Hematopoietic multipotent progenitor cell (in vitro differentiated cells): ENCODE data around the gene UNKL. TPM values are rescaled to one million over a fixed set of nuclear protein-coding genes. Genes with fewer than 3 reads are reported as not detected.
A peak's percentile ranks its signal among the peaks of the same experiment; 100 is the strongest.

ENCODE experiments used
- DNase-seq, 3 donors: peaks; one replicate each; pipeline ENCODE4 v3.0.0-alpha.2; 2011 to 2015; ENCODE audit warnings: low read depth in 2 of 3, low spot score in 2 of 3
- total RNA-seq: library from RNA; depleted of rRNA; stranded (reverse); fragments of >200 nt; gene quantifications from one replicate; pipeline ENCODE4 v1.2.3, GENCODE V29; 2012

Gene UNKL
- total RNA-seq, 1 donor: 45.5 TPM

DNA sequence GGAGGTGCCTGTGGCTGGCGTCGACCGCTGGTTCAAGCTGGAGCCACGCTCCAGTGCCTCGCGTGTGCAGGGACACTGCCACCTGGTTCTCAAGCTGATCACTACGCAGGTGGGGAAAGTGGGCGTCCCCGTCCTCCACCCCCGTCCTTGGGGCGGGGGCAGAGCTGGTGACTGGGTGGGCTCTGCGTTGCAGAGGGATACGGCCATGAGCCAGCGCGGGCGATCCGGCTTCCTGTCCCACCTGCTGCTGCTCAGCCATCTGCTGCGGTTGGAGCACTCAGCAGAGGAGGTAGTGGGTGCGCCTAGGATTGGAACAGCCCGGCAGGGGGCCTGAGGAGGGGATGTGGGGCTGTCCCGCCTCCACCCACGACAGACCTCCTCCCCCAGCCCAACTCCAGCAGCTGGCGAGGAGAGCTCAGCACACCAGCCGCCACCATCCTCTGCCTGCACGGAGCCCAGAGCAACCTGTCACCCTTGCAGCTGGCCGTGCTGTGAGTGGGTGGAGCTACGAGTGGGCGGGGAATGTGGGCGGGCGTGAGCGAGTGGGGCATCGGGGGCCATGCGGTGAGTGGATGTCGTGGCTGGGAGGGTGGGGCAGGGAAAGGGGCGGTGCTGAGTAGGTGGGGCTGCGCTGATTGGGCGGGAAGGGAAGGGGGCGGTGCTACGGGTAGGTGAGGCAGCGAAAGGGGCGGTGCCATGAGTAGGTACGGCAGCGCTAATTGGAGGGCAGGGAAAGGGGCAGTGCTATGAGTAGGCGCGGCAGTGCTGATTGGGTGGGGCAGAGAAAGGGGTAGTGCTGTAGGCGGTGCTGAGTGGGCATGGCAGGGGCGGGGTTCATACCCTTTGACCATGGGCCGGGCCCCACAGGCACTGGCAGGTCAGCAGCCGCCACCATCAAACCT is 71.7 kb downstream of the UNKL start:
- DNase-seq: peak; percentile 88 to 98 (median 98)

DNA sequence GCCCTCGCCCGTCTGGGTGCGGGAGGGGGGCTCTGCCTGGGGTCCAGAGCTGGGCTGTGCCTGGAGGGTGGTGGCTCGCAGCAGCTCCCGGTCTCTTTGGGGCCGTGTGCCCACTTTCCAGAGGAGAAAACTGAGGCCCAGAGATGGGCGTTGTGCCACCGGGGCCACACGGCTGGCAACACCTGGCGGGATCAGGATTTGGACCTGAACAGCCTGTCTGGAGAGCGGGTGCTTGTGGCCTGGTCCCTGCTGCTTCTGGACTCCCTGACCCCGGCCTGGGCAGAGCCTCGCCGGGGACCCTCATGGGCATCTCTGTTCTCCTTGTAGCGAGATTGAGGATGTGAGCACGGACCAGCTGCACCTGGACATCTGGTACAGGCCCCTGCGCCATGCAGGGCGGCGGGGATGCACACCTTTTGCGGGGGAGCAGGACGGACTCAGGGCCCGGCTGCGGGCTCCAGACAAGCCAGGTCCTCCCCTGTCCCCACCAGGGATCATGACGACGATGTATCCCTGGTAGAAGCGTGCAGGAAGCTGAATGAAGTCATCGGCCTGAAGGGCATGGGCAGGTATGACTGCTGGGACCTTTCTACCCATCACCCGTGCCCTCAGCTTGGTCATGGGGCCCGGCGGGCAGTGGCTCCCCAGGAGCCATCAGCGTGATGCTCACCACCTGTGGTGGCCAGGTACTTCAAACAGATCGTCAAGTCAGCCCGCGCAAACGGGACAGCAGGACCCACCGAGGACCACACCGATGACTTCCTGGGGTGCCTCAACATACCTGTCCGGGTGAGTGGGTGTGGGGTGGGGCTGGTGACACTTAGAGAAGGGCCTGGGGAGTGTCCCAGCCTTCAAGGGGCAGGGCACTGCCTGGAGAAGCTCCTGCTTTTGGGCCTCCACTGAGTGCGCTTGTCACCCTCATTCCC is 72.7 kb downstream of the UNKL start:
- DNase-seq: no peak

DNA sequence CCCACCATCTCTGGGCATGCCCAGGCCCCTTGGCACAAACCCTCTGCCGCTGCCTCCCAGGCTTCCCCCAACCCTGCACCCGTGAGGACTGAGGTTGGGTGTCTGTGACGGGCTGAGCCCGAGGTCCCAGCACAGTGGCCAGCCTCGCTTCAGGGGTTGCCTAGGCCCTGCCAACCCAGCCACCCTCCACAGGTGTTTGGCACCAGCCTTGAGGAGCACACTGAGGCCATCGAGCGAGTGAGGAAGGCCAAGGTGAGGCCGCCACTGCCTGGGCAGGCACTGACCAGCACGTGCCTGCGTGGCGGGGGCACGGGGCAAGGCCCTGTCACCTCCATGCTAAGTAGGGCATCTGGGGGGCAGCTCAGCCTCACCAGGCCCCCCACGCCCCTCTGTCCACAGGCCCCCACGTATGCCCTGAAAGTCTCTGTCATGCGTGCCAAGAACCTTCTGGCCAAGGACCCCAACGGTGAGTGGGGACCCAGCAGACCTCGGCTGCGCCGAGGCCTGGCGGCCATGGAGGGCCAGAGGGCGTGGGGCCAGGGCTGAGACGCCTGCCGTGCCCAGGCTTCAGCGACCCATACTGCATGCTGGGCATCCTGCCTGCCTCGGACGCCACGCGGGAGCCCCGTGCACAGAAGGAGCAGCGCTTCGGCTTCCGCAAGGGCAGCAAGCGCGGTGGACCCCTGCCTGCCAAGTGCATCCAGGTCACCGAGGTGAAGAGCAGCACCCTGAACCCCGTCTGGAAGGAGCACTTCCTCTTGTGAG is 73.6 kb downstream of the UNKL start:
- no peak for DNase-seq

DNA sequence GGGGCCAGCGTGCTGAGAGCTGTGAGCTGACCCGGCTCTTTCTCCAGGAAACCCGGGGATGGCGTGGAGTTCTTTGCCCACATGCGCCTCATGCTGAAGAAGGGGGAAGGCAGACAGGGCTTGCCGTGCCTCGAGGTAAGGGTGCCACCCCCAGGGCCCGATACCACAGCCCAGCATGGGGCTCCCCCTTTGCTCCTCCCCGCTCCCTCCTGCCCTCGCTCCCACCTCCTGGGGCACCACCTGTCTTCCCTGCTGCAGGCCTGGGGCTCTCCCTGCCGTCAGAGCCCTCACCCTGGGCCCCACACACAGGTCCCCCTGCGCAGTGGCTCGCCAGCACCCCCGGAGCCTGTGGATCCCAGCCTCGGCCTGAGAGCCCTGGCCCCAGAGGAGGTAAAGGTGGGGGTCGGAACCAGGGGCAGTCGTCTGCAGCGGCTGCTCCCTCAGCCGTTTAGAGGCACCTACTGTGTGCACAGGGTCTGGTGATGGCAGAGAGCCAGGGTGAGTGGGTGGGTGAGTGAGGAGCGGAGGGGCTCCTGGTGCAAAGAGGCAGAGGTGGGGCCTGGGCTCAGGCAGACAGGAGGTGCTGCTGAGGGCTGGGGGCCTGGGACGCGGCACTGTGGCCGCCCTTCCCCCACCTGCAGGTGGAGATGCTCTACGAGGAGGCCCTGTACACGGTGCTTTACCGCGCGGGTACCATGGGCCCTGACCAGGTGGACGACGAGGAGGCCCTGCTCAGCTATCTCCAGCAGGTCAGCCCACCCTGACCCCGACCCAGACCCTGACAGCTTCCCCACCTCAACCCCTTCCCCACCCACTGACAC is 75.4 kb downstream of the UNKL start:
- no peak for DNase-seq

DNA sequence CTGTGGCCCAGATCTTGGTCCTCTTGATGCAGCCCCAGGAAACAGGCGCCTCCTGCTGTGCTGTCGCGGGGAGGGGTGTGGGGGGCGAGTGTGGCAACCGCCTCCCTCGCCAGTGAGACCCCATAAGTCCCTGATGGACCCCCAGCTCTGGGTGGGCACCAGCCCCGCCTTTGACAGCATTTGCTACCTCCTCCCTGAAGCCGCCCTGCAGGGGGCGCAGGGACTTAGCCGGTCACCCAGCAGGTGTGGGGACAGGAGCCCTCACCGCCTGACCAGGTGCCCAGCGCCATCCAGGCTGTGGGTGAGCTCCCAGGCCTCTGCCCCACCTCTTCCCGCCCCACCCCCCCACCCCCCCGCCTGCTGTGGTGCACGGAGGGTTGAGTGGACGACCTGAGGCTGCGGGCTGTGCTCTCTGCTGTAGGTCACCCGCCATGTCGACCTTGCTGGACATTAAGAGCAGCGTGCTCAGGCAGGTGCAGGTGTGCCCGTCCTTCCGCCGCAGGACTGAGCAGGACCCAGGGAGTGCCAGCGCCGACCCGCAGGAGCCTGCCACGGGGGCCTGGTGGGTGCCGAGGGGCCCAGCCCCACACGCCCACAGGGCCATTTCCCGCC is 76.3 kb downstream of the UNKL start:
- peak in 1 of 3 donors; percentile 53 for DNase-seq

DNA sequence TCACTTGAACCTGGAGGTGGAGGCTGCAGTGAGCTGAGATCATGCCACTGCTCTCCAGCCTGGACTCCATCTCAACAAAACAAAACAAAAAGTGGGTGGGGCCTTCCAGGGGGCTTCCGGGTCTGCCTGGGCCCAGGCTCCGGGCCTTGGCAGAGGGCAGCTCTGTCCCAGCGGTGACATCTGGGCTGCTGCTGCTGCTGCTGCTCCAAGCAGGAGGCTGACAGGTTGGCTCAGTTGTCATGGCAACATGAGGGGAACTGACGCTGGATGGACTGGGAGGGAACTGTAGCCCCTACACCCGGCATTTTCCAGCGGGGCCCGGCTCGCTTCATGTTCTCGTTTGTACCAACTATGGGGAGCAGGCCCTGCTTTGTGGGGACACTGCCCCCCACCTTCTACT is 77.0 kb downstream of the UNKL start:
- peak in 1 of 3 donors; percentile 30 for DNase-seq

- no peak for DNase-seq
Observed at GRCh38 chr16:1336619-1337018, 77.9 kb downstream of the UNKL start.

- DNase-seq: peak in 2 of 3 donors; percentile 59 to 63
Observed at GRCh38 chr16:1335996-1336395, 78.5 kb downstream of the UNKL start.

DNA sequence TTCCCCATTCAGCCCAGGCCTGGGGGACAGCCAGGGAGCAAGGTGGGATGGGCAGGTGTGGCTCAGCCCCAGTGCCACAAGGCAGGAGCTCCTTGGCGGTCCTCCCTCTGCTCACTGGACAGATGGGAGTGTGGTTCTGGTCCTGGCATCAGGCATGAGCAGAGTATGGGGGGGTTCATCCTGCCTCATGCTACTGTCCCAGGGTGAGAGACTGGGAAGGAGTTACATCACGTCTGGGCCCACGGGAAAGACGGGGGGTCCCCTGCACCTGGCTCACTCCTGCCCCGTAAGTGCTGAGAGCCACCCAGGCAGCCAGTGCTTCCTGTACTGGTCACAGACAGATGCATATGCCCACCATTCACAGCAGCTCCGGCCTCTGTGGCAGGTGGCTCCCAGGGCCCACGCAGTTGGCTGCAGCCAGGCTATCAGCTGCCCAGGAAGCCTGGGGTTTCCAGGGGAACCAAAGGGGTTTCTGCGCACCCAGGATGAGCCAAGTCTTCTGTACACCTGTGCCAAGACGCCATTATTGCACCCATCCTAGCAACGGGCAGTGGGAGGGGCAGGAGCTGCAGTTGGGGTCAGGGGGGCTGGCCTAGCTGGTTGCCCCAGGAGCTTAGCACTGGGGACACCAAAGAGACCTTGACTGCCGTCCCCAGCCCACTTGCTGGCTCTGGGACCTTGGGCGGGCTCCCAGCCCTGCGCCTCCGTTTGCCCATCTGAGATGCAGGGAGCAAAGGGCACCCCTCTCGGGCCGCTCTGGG is 79.1 kb downstream of the UNKL start:
- DNase-seq: no peak

DNA sequence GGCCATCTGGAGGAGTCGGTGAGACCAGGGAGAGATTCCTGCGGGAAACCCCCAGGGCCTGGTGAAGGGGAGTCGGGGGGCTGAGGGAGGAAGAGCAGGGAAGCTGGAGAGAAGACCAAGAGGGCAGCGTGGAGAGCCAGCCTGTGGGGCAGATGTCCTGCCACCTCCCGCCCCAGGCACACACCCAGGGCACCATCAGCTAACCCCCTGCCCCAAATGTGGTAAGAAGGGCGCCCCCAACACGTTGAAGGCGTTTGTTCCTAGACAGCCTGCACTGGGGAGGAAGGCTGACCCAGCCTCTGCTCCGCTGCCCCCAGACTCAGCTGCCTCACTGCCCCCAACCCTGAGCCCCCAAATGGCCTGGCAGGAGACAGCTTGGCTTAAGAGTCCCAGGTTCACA is 79.8 kb downstream of the UNKL start:
- no peak for DNase-seq

DNA sequence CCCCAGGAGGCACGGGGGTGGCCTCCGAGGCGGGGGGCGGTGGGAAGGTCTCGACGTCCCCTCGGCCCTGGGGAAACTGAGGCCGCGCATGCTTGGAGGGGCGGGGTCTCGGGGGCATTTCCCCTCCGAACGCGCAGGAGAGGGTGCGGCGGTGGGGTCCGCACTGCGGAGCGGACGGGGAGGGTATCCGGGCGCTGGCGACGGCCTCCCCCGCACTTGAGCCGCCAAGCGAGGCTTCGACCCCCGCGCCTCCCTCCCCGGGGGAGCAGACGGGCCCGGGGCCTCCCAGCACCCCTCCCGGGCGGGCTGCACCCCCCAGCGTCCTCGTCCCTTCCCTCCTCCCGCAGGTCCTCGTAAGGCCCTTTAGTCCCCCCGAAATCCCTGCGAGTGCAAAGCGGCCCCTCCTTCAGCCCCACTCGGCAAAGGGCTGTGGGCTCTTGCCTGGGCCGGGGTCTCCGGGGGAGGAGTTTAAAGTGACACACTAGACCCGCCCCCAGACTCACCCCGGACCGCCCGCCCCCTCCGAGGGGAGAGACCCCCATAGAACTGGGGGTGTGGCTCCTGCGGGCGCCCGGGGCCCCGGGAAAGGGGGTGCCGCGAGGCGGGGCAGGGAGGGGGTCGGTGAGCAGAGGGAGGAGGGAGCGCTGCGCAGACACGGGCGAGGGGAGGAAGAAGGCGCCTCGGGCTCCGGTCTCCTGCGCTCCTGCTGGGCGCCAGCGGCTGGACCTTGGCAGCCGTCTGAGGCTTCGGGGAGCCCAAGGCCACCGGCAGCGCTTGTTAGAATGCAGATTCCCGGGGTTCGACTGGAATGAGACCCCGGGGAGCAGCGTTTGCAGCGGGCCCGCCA is 80.4 kb downstream of the UNKL start:
- no peak for DNase-seq

DNA sequence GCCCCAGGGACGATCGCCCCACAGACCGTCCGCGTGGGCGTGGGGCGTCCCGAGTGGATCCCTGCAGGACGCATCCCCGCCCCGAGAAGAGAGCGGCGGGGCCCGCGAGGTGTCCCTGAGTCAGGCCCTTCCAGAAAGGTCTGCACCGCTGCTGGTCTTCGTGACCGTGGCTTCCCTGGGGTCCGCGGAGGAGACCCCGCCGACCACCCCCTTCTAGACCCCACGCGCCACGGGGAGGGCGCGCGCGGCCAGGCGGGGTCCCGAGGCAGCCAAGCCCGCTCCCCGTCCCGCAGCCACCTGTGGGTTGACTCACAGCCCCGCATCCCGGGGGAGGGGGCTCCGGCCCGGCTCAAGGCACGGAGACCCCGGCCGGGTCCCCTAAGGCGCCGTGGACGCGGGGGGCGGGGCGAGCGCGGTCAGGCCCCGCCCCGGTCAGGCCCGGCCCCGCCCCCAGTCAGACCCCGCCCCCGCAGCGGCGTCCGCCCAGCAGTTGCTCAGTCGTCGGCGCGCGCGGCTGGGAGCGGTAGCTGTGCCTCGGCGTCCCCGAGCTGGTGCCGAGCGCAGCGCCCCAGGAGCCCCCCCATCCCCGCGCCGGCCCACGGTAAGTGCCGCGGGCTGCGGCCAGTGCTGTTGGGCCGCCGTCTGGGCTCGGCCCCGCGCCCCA is 81.2 kb downstream of the UNKL start, which contains the start of gene BAIAP3:
BAIAP3 (plus strand) TSS at position 497 of the 664 bp plus-strand sequence. CDS start 4,905 bp downstream, outside the sequence.
- DNase-seq: peak in 1 of 3 donors; percentile 32

DNA sequence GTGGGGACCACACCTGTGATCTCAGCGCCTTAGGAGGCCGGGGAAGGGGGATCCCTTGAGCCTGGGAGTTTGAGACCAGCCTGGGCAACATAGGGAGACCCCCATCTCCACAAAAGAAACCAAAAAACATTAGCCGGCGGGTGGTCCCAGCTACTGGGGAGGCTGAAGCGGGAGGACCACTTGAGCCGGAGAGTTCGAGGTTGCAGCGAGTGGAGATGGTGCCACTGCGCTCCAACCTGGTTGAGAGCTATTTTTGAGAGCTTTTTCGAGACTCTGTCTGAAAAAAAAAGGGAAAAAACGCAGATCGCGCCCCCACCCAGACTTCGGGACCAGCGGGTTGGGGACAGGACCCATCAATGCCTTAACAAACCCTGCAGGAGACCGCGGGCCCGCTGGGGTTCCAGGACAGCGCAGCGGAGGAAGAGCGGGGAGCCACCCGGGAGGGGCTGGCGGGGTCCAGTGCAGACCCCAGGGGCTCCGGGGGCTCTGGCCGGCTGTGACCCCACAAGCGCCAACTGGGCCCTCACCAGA is 81.8 kb downstream of the UNKL start:
- DNase-seq: no peak

DNA sequence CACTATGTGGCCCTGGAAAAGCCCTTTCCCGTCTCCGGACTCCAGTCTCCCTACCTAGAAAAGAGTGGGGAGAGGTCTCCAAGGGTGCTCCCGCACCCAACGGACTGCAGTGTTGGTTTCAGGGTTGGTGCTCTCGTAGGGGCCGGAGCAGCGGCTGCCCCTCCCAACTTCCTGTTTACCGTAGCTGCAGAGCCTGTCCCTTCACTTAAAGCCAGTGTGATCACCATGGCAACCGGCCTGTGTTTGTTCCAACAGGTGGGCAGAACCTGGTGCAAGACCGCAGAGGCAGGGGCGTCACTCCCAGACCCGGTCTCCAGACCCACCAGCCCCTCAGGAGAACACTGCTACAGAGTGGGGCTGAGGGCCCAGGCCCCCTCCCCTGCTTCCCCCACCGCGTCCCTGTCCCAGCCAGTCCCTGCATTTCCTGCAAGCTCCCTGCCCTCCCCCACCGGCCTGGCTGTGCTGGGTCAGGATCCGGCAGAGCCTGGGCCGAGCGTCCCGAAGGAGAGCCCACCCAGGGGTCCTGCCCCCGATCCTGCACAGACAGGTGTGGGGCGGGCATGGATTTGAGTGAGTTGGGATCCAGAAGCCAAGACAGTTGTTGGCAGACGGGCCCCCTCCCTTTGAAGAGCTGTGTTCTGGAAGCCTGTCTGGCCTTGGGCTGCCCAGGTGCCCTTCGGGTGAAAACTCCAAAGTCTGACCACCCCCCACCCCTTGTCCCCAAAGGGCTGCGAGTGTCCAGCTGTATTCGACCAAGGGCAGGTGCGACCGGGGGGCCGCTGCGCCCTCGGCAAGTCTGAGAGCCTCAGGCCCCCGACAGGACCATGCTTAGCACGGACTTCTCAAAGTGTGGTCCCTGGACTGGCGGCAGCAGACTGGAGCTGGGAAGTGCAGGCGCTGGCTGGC is 82.5 kb downstream of the UNKL start:
- peak in 2 of 3 donors; percentile 81 to 87 for DNase-seq

GRCh38 chr16:1330931-1331711 is 83.4 kb downstream of the UNKL start:
- DNase-seq: no peak
